GM21737 (cell line): ENCODE measurements around the gene PRKAG3.

Experiments
- ATAC-seq: cut with Tn5 transposase; IDR thresholded peaks from one replicate; pipeline ENCODE4 v1.9.1; 2021; ENCODE audit warnings: mild to moderate bottlenecking, moderate library complexity; ENCODE audit not compliant: unreplicated experiment

PRKAG3 gene

GRCh38 chr2:218831378-218831990, at the start of gene PRKAG3:
PRKAG3 (minus strand) TSS chr2:218831803.
- no peak for ATAC-seq

GRCh38 chr2:218880859-218881594, 49.4 kb upstream of the PRKAG3 start:
- peak; percentile 4 for ATAC-seq

GRCh38 chr2:218880102-218880858, 48.7 kb upstream of the PRKAG3 start, which contains the start of gene WNT10A:
WNT10A (plus strand) TSS chr2:218880852; CDS start chr2:218880996, 144 bp downstream.
- peak; percentile 67 for ATAC-seq

- ATAC-seq: no peak
These were observed 48.1 kb upstream of the PRKAG3 start for GRCh38 chr2:218879776-218880101.

GRCh38 chr2:218878926-218879761, 47.5 kb upstream of the PRKAG3 start:
- no peak for ATAC-seq

- ATAC-seq: no peak
These were observed 46.9 kb upstream of the PRKAG3 start for GRCh38 chr2:218878486-218878885.

- no peak for ATAC-seq
These were observed 46.3 kb upstream of the PRKAG3 start for GRCh38 chr2:218877891-218878290.

GRCh38 chr2:218877331-218877730, 45.7 kb upstream of the PRKAG3 start:
- no peak for ATAC-seq

- no peak for ATAC-seq
These were observed 45.1 kb upstream of the PRKAG3 start for GRCh38 chr2:218876562-218877219.

GRCh38 chr2:218875692-218876246, 44.2 kb upstream of the PRKAG3 start:
- no peak for ATAC-seq

- ATAC-seq: no peak
These were observed 42.0 kb upstream of the PRKAG3 start for GRCh38 chr2:218873359-218874194.

GRCh38 chr2:218872645-218873358, 41.2 kb upstream of the PRKAG3 start:
- no peak for ATAC-seq

GRCh38 chr2:218871345-218872302, 40.0 kb upstream of the PRKAG3 start:
- no peak for ATAC-seq

GRCh38 chr2:218870984-218871344, 39.4 kb upstream of the PRKAG3 start:
- ATAC-seq: no peak

- no peak for ATAC-seq
These were observed 37.5 kb upstream of the PRKAG3 start for GRCh38 chr2:218869064-218869463.

GRCh38 chr2:218867900-218868299, 36.3 kb upstream of the PRKAG3 start:
- ATAC-seq: no peak

GRCh38 chr2:218865999-218866398, 34.4 kb upstream of the PRKAG3 start:
- no peak for ATAC-seq

- no peak for ATAC-seq
These were observed 33.8 kb upstream of the PRKAG3 start for GRCh38 chr2:218865396-218865795.
